Mucosa of rectum (tissue), 2 donors: Measurements from ENCODE around the gene PXMP4.

Source experiments
- H3K27ac ChIP-seq, 2 donors: one replicate each; pipeline ENCODE4 v1.7.0; 2013; ENCODE audit warnings: inconsistent platforms in 2 of 2, low read depth in 2 of 2, low read length in 2 of 2
- H3K27me3 ChIP-seq, 2 donors: one replicate each; pipeline ENCODE4 v1.7.0; 2013; ENCODE audit warnings: low read length in 2 of 2; ENCODE audit not compliant: control insufficient read depth in 2 of 2, insufficient read depth in 2 of 2
- H3K36me3 ChIP-seq, 2 donors: one replicate each; pipeline ENCODE4 v1.7.0; 2013; ENCODE audit warnings: low read length in 2 of 2; ENCODE audit not compliant: control insufficient read depth in 2 of 2, insufficient read depth in 2 of 2
- H3K4me1 ChIP-seq, 2 donors: one replicate each; pipeline ENCODE4 v1.7.0; 2013; ENCODE audit warnings: low read length in 2 of 2, mild to moderate bottlenecking in 1 of 2; ENCODE audit not compliant: control insufficient read depth in 2 of 2, insufficient read depth in 2 of 2
- H3K4me3 ChIP-seq, 2 donors: one replicate each; pipeline ENCODE4 v1.7.0; 2013; ENCODE audit warnings: low read length in 2 of 2
- H3K9ac ChIP-seq, 2 donors: one replicate each; pipeline ENCODE4 v1.7.0; 2013; ENCODE audit warnings: low read length in 2 of 2, low read depth in 1 of 2, mild to moderate bottlenecking in 1 of 2
- H3K9me3 ChIP-seq, 2 donors: one replicate each; pipeline ENCODE4 v1.7.0; 2013; ENCODE audit warnings: low read length in 2 of 2; ENCODE audit not compliant: control insufficient read depth in 2 of 2
- donor health status: healthy.
- donor health status: Normal muscosa, but diverticular disease.

The PXMP4 gene

GRCh38 chr20:33693741-33694638 lies 26.1 kb downstream of the PXMP4 start:
- Histone ChIP-seq H3K4me3 (no peak overlapping the region), H3K27ac (no peak overlapping the region), H3K4me1 (no peaks in the 10 kb centered on the region), H3K9me3 (no peaks in the 10 kb centered on the region), H3K27me3 (no peaks in the 10 kb centered on the region), H3K36me3 (no peaks in the 10 kb centered on the region), H3K9ac (no peak overlapping the region)

DNA sequence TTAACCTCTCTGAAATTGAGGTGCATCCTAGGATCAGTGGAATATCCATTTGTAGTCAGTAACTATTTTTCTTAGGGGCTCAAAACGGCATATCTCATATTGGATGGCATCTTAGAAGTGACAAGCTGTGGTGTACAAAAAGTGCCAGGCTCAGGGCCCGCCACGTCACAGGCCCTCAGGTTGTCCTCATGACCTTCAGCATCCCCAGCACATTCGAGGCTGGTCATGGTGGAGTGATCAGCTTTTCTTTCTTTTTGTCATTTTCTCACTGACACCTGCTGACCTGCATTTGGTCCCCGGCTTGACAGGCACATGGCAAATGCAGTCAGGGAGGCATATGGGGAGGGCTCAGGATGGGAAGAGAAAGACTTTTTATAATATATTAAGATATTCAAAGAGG lies 26.8 kb downstream of the PXMP4 start:
- Histone ChIP-seq H3K9ac (no peak overlapping the region), H3K27ac (no peak overlapping the region), H3K4me1 (no peaks in the 10 kb centered on the region), H3K4me3 (no peak overlapping the region), H3K9me3 (no peaks in the 10 kb centered on the region), H3K27me3 (no peaks in the 10 kb centered on the region), H3K36me3 (no peaks in the 10 kb centered on the region)

GRCh38 chr20:33689973-33690372 lies 30.1 kb downstream of the PXMP4 start:
- Histone ChIP-seq H3K4me3 (no peak overlapping the region), H3K27me3 (no peaks in the 10 kb centered on the region), H3K27ac (no peak overlapping the region), H3K9me3 (no peaks in the 10 kb centered on the region), H3K36me3 (no peaks in the 10 kb centered on the region), H3K9ac (no peak overlapping the region), H3K4me1 (peaks cover 10 to 11% of the 10 kb centered on the region in 2 donors)

DNA sequence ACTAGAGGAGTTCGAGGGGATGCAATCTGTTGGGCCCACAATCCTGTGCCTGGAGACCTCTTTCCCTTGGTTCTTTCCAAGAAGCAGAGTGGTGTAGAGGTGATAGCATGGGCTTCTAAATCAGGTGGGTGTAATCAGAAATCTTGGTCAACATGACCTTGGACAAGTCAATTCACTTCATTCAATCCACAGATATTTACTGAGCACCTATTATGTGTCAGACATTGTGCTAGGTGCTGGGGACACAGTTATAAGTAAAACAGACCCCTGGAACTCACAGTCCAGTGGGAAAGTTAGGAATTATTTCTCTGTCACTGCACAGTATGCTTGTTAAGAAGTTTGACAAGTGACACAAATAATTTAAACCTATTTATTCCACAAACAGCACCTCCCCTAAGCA lies 30.6 kb downstream of the PXMP4 start:
- H3K27me3 ChIP-seq: no peaks in the 10 kb centered on the region
- H3K27ac ChIP-seq: no peak overlapping the region
- H3K9me3 ChIP-seq: no peaks in the 10 kb centered on the region
- H3K4me3 ChIP-seq: no peak overlapping the region
- H3K4me1 ChIP-seq: peaks cover 14 to 16% of the 10 kb centered on the region in 2 donors
- H3K36me3 ChIP-seq: no peaks in the 10 kb centered on the region
- H3K9ac ChIP-seq: no peak overlapping the region

DNA sequence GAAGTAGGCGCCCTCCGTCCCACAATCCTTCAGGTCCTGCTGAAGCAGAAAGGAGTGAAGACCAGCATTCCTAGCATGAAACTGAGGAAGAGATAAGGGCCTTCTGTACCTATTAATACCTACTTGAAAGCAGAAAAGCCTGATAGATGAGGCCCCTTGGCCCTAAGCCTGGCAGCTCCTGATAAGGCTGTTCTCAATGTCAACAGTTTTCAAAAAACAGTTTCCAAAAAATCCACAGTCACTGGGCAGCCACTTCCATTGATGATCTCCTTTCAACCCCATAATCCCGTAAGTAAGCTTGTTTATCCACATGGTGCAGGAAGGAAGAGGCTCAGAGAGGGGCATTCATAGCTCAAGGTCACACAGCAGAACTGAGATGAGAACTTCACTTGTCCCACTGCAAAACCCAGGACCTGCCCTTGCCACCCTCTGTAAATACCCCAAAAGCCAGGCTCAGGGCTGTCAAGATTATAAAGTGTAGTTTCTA lies 31.1 kb downstream of the PXMP4 start:
- peaks cover 14 to 17% of the 10 kb centered on the region in 2 donors for H3K4me1 ChIP-seq
- H3K27ac ChIP-seq: no peak overlapping the region
- no peaks in the 10 kb centered on the region for H3K27me3 ChIP-seq
- H3K4me3 ChIP-seq: no peak overlapping the region
- no peaks in the 10 kb centered on the region for H3K36me3 ChIP-seq
- no peak overlapping the region for H3K9ac ChIP-seq
- no peaks in the 10 kb centered on the region for H3K9me3 ChIP-seq

- Histone ChIP-seq H3K9me3 (no peaks in the 10 kb centered on the region), H3K9ac (no peak overlapping the region), H3K36me3 (no peaks in the 10 kb centered on the region), H3K27ac (no peak overlapping the region), H3K4me3 (no peak overlapping the region), H3K4me1 (peaks cover 14 to 17% of the 10 kb centered on the region in 2 donors), H3K27me3 (no peaks in the 10 kb centered on the region)
Observed at GRCh38 chr20:33687993-33688937, 31.8 kb downstream of the PXMP4 start.

GRCh38 chr20:33687370-33687915 lies 32.7 kb downstream of the PXMP4 start:
- Histone ChIP-seq H3K36me3 (no peaks in the 10 kb centered on the region), H3K4me3 (no peak overlapping the region), H3K9me3 (no peaks in the 10 kb centered on the region), H3K27me3 (no peaks in the 10 kb centered on the region), H3K27ac (no peak overlapping the region), H3K9ac (no peak overlapping the region), H3K4me1 (peaks cover 14 to 17% of the 10 kb centered on the region in 2 donors)

- Histone ChIP-seq H3K27ac (peak overlapping the region in 1 of 2 donors; percentile 38), H3K9me3 (no peaks in the 10 kb centered on the region), H3K9ac (peak overlapping the region in 1 of 2 donors; percentile 48), H3K4me3 (peak overlapping the region in 1 of 2 donors; percentile 73), H3K36me3 (no peaks in the 10 kb centered on the region), H3K27me3 (no peaks in the 10 kb centered on the region), H3K4me1 (peaks cover 14 to 17% of the 10 kb centered on the region in 2 donors)
Observed at GRCh38 chr20:33686984-33687366, 33.1 kb downstream of the PXMP4 start.

GRCh38 chr20:33686100-33686983 lies 33.8 kb downstream of the PXMP4 start, which contains the start of gene E2F1:
Gene E2F1, minus strand, starts transcription at chr20:33686385. Its CDS starts 121 bp downstream, at chr20:33686264.
- Histone ChIP-seq H3K27ac (peak within 1 kb of the TSS; percentile 44 to 75), H3K36me3 (no peaks in the 10 kb centered on the region), H3K9me3 (no peaks in the 10 kb centered on the region), H3K27me3 (no peaks in the 10 kb centered on the region), H3K4me3 (peak within 1 kb of the TSS; percentile 65 to 73), H3K4me1 (peaks cover 14 to 17% of the 10 kb centered on the region in 2 donors), H3K9ac (peak within 1 kb of the TSS; percentile 52 to 58)
